Activated naive CD4-positive, alpha-beta T cell treated with anti-CD3 and anti-CD28 coated beads, Interleukin-2, amount 10 ng/mL, durations not matched to agents 7 days and 5 days (primary cell): Measurements from ENCODE around the gene LCMT1.
"Not testable (repeated sequence)": the region's sequence is repeated elsewhere in the genome, so short reads cannot be mapped to it uniquely, and the experiment has no call there.

Experiments used
- CTCF ChIA-PET: fragments of 350-600 bp; sonication (Branson Sonifier 250); formaldehyde crosslinking; loops from one replicate; lab custom pipeline; 2021; ENCODE audit warnings: antibody characterized with exemption; lab: Charles Lee
- DNase-seq: peaks from one replicate; pipeline ENCODE4 v3.0.0-alpha.2; 2020
- H3K27ac Mint-ChIP-seq: one replicate; pipeline ENCODE4 v1.8.0; 2021; ENCODE audit warnings: mild to moderate bottlenecking, moderate library complexity, mixed read lengths
- H3K27me3 Mint-ChIP-seq: one replicate; pipeline ENCODE4 v1.8.0; 2021; ENCODE audit warnings: mild to moderate bottlenecking, mixed read lengths
- H3K36me3 Mint-ChIP-seq: one replicate; pipeline ENCODE4 v1.8.0; 2021; ENCODE audit warnings: mixed read lengths
- H3K4me1 Mint-ChIP-seq: one replicate; pipeline ENCODE4 v1.8.0; 2021; ENCODE audit warnings: mixed read lengths
- H3K4me3 Mint-ChIP-seq: one replicate; pipeline ENCODE4 v1.8.0; 2021; ENCODE audit warnings: mild to moderate bottlenecking, moderate library complexity, mixed read lengths
- H3K9me3 Mint-ChIP-seq: one replicate; pipeline ENCODE4 v1.8.0; 2021; ENCODE audit warnings: mixed read lengths

Gene LCMT1

DNA sequence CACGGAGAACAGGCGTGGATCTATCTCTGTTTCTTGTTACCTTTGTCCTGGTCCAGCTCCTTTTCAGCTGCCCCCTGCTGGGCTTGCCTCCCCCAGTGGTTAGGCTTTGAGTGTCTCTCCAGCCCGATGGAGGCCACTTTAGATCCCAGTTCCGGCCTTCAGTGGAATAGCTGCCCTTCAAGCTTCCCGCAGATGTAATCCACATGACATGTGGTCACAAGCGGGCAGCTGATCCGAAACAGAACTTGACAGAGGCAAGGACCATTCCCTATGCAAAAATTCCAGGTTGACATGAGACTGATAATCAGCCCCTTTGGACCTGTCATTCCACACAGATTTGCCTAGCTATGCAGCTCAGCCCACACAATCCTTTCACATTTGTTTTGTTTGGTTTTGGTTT, 64.6 kb downstream of the LCMT1 start:
- peaks cover 10% of the 10 kb centered on the region for H3K36me3 Mint-ChIP-seq

DNA sequence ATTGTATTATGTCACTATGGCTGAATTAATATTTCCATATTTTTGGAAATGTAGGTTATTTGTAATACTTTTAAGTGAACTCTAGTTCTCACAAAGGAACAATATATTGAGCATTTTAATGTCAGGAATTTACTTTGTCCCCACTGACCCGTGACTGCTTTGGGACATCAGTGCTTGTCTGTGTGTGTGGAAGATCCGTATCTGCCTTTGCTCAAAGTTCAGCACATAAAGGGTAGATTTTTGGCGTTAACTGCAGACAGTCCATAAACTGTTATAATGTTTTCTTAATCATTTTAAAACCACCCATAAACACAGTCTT, 65.9 kb downstream of the LCMT1 start:
- Mint-ChIP-seq H3K36me3 (peaks cover 10% of the 10 kb centered on the region), H3K9me3 (no peaks in the 10 kb centered on the region), H3K27me3 (no peaks in the 10 kb centered on the region), H3K4me3 (no peak overlapping the region), H3K27ac (no peak overlapping the region), H3K4me1 (peaks cover 3% of the 10 kb centered on the region)
- CTCF ChIA-PET: no interaction called here
- DNase-seq: no peak

More for the DNA sequence above, 64.6 kb downstream of the LCMT1 start:
- DNase-seq: no peak
- Mint-ChIP-seq H3K4me1 (no peaks in the 10 kb centered on the region), H3K27ac (no peak overlapping the region), H3K4me3 (no peak overlapping the region), H3K9me3 (no peaks in the 10 kb centered on the region), H3K27me3 (no peaks in the 10 kb centered on the region)
- CTCF ChIA-PET: no interaction called here

DNA sequence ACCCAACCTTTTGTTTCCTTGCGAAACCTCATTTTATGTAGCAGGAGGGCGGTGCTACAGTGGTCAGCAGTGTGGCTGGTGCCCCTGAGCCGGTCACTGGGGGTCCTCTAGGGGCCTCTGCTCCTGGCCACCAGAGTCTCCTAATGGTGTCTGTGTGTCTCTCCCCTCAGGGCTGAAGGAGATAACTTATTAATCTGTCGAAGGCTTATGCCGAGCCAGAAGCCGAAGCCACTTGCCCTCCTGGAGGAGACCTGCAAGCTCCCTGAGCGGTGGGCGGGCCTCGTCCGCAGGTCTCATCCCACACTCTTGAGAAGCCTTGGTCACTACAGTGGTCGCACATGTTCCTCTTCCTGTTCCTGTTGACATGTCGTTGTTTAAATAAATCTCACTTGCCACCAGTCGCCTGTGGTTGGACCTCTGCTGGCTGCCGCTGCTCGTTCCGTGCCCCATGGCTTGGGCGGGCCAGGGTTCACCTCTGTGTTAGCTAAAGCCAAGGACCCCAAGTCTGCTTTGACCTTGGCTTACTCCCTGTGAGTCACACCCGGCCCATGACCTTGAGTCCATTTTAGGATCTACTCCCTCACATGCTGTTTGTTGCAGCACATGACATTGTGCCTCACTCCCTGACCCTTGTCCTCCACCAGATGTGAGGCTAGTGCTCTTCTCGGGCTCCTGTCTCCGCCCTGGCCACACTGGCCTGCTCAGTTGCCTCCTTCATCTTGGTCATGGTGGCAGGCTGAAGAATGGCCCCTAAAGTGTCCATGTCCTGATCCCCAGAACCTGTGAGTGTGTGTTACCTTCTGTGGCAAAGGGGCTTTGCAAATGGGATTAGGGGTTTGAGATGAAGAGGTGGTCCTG, 66.5 kb downstream of the LCMT1 start:
- Mint-ChIP-seq H3K9me3 (no peaks in the 10 kb centered on the region), H3K27me3 (no peaks in the 10 kb centered on the region), H3K4me3 (no peak overlapping the region), H3K4me1 (peaks cover 3% of the 10 kb centered on the region), H3K27ac (peak overlapping the region; percentile 58), H3K36me3 (peaks cover 10% of the 10 kb centered on the region)
- CTCF ChIA-PET: no interaction called here
- no peak for DNase-seq

DNA sequence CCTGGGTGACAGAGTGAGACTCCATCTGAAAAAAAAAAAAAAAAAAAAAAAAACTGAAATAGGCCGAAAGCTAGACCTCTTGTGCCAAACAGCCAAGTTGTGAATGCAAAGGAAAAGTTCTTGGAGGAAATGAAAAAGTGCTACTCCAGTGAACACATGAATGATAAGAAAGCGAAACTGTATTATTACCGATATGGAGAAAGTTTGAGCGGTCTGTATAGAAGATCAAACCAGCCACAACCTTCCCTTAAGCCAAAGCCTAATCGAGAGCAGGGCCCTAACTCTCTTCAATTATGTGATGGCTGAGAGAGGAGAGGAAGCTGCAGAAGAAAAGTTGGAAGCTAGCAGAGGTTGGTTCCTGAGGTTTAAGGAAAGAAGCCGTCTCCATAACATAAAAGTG, 69.7 kb downstream of the LCMT1 start:
- DNase-seq, H3K27me3 Mint-ChIP-seq, H3K4me3 Mint-ChIP-seq, H3K4me1 Mint-ChIP-seq, H3K36me3 Mint-ChIP-seq, H3K9me3 Mint-ChIP-seq, CTCF ChIA-PET: not testable (repeated sequence)
- peak overlapping the region; percentile 22 for H3K27ac Mint-ChIP-seq

DNA sequence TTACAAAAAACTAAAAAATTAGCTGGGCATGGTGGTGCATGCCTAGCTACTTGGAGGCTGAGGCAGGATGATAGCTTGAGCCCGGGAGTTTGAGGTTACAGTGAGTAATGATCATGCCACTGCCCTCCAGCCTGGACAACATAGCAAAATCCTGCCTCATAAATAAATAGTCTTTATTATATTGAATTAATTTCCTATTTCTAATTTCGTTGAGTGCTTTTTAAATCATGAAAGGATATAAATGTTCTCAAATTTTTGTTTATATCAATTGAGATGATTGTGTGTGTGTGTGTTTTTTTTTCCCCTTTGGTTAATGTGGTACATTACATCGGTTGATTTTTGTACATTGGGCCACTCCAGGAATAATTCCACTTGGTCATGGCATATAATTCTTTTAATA, 73.2 kb downstream of the LCMT1 start:
- Mint-ChIP-seq H3K27me3 (no peaks in the 10 kb centered on the region), H3K36me3 (no peaks in the 10 kb centered on the region), H3K4me3 (no peak overlapping the region), H3K9me3 (no peaks in the 10 kb centered on the region), H3K27ac (no peak overlapping the region), H3K4me1 (peaks cover 3% of the 10 kb centered on the region)
- no peak for DNase-seq
- CTCF ChIA-PET: no interaction called here

DNA sequence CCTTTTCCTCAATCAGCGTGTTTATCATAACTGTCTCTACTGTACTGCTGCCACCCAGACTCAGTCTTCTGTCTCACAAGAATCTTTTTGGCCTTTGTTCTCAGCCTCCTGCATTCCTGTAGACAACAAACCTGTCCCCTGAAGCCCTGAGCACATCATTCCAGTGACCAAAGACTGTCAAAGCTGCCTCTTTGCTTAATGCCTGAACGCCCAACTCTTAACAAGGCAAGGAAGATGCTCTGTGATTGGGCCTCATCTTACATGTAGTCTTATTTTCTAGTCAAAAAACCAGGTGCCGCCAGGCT, 75.9 kb downstream of the LCMT1 start:
- no peaks in the 10 kb centered on the region for H3K4me1 Mint-ChIP-seq
- H3K36me3 Mint-ChIP-seq: no peaks in the 10 kb centered on the region
- no peaks in the 10 kb centered on the region for H3K9me3 Mint-ChIP-seq
- H3K27me3 Mint-ChIP-seq: no peaks in the 10 kb centered on the region
- CTCF ChIA-PET: no interaction called here
- DNase-seq: no peak
- no peak overlapping the region for H3K27ac Mint-ChIP-seq
- no peak overlapping the region for H3K4me3 Mint-ChIP-seq

DNA sequence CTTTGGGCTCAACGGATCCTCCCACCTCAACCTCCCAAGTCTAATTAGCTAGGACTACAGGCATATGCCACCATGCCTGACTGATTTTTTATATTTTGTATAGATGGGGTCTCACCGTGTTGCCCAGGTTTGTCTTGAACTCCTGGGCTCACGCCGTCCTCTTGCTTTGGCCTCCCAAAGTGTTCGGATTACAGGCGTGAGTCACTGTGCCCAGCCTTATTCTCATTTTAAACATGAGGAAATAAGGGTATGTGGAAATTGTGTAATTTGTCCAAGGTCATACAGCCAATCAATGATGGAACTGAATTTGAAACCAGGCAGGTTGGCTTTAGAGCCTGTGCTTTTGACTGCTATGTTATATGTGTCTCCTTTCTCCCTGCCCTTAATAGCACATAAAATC, 77.8 kb downstream of the LCMT1 start:
- H3K4me3 Mint-ChIP-seq: no peak overlapping the region
- H3K27me3 Mint-ChIP-seq: no peaks in the 10 kb centered on the region
- no peak overlapping the region for H3K27ac Mint-ChIP-seq
- CTCF ChIA-PET: no interaction called here
- H3K36me3 Mint-ChIP-seq: no peaks in the 10 kb centered on the region
- H3K9me3 Mint-ChIP-seq: no peaks in the 10 kb centered on the region
- H3K4me1 Mint-ChIP-seq: no peaks in the 10 kb centered on the region
- no peak for DNase-seq

DNA sequence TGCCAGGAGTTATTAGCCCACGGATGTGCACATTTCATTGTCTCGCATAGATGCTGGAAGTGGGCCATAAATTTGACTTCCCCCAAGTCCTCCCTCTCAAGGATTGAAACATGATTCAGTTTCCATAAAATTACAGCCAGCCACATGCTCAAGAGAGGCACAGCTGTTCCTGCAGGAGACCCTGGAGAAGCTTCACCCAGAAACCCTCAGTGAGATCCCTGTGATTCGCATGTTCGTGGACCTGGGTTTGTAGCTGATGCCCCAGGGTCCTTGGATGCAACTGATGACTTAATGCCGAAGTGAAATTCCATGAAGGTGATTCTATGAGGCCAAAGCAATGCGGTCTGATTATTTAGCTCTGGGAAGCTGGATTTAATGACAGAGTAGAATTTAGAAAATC, 80.6 kb downstream of the LCMT1 start:
- Mint-ChIP-seq H3K9me3 (no peaks in the 10 kb centered on the region), H3K4me1 (no peaks in the 10 kb centered on the region), H3K27ac (no peak overlapping the region), H3K4me3 (no peak overlapping the region), H3K36me3 (no peaks in the 10 kb centered on the region), H3K27me3 (no peaks in the 10 kb centered on the region)
- CTCF ChIA-PET: no interaction called here
- no peak for DNase-seq

DNA sequence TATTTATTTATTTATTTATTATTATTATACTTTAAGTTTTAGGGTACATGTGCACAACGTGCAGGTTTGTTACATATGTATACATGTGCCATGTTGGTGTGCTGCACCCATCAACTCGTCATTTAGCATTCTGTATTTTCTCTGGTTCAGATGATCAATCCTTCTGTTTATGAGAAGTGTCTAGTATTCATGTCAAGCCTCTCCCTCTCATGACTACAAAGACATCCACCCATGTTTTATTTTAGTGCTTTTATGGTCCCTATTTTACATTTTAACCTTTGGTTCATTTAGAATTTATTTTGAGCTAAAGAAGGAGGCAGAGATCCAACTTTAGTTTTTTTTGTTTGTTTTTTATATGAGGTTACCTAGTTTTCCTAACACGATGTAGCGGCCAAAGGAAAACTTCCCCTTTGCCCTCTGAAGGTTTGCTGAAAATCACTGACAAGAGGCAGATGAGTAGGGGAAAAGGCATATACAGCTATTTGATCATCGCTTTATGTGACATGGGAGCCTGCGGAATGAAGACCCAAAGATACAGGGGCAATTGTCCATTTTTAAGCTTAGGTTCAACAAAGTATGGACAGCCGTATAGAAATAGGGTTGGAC, 82.8 kb downstream of the LCMT1 start:
- Mint-ChIP-seq H3K27me3 (no peaks in the 10 kb centered on the region), H3K9me3 (no peaks in the 10 kb centered on the region)

DNA sequence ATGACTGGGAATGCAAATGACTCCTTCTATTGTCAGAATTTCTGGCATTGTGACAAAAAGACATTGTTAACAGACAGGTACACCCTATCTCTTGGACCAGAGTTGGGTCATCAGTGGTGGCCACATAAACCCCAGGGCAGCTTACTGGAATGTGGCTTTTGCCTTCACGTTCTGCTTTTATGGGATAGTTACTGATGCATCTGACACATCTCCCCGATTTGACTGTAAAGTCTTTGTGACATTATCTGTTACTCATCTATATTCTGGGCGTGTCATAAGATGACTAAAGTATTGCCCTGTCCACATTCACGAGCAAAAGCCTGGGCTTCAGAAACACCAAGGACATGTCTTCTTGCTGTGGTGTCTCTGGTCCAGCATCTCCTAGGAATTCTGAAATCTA, 86.5 kb downstream of the LCMT1 start:
- no peak for DNase-seq
- no peaks in the 10 kb centered on the region for H3K4me1 Mint-ChIP-seq
- no peak overlapping the region for H3K27ac Mint-ChIP-seq
- no peaks in the 10 kb centered on the region for H3K9me3 Mint-ChIP-seq
- H3K4me3 Mint-ChIP-seq: no peak overlapping the region
- no peaks in the 10 kb centered on the region for H3K36me3 Mint-ChIP-seq
- no peaks in the 10 kb centered on the region for H3K27me3 Mint-ChIP-seq
- CTCF ChIA-PET: interaction anchor here (1.4 kb wide), 1 partner anchor 27 kb away, joined by 5 read pairs; no protein-coding TSS in a partner anchor

More for the DNA sequence above, 82.8 kb downstream of the LCMT1 start:
- Mint-ChIP-seq H3K27ac (no peak overlapping the region), H3K4me1 (no peaks in the 10 kb centered on the region), H3K36me3 (no peaks in the 10 kb centered on the region), H3K4me3 (no peak overlapping the region)
- CTCF ChIA-PET: no interaction called here
- no peak for DNase-seq

DNA sequence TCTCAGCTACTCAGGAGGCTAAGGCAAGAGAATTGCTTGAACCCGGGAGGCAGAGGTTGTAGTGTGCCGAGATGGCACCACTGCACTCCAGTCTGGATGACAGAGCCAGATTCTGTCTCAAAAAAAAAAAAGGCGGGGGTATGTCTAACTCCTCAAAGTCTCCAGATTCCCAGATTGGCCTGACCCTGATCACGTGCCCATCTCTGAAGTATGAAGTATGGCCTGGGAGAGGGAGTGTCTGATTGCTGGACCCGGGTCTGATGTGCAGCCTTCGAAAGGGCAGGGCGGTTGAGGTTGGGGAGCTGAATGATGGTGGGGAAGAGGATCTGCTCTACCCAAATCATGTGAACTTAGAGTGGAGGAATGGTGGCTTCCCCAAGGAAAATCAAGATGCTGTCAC, 87.9 kb downstream of the LCMT1 start:
- Mint-ChIP-seq H3K36me3 (no peaks in the 10 kb centered on the region), H3K27ac (no peak overlapping the region), H3K9me3 (no peaks in the 10 kb centered on the region), H3K27me3 (no peaks in the 10 kb centered on the region), H3K4me3 (no peak overlapping the region), H3K4me1 (no peaks in the 10 kb centered on the region)
- DNase-seq: no peak
- CTCF ChIA-PET: no interaction called here

DNA sequence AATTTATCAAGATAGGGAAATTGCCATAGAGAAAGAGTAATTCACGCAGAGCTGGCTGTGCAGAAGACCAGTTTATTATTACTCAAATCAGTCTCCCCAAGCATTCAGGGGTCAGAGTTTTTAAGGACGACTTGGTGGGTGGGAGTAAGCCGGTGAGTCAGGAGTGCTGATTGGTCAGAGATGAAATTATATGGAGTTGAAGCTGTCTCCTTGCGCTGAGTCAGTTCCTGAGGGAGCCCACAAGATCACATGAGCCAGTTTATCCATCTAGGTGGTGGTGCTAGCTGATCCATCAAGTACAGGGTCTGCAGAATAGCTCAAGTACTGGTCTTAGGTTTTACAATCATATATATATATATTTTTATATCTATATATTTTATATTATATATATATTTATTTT, 99.2 kb downstream of the LCMT1 start:
- no peaks in the 10 kb centered on the region for H3K36me3 Mint-ChIP-seq
- H3K4me1 Mint-ChIP-seq: no peaks in the 10 kb centered on the region
- no peaks in the 10 kb centered on the region for H3K9me3 Mint-ChIP-seq
- CTCF ChIA-PET: interaction anchor here (1.6 kb wide), 1 partner anchor 13 kb away, joined by 3 read pairs; no protein-coding TSS in a partner anchor
- no peak overlapping the region for H3K4me3 Mint-ChIP-seq
- no peak for DNase-seq
- H3K27me3 Mint-ChIP-seq: peaks cover 5% of the 10 kb centered on the region
- no peak overlapping the region for H3K27ac Mint-ChIP-seq

DNA sequence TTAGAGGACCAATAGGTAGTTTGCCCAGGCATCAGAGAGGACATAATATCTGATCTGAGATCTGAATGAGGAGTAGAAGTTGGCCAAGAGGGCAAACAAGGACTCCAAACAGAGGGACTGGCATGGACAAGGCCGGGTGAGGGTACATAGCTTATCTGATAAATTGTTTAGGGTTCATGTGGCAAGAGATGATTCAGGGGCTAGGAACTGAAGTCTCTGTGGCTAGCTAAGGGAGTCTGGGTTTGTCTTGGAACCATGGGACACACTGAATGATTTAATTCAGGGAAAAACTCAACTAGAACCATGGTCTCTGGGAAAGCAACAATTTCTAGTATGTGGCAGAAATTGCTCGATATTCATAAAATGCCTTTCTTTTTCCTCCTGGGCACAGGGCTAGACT, 101.1 kb downstream of the LCMT1 start:
- no peak for DNase-seq
- Mint-ChIP-seq H3K27ac (no peak overlapping the region), H3K27me3 (peaks cover 21% of the 10 kb centered on the region), H3K4me1 (no peaks in the 10 kb centered on the region), H3K9me3 (no peaks in the 10 kb centered on the region), H3K36me3 (no peaks in the 10 kb centered on the region), H3K4me3 (no peak overlapping the region)
- CTCF ChIA-PET: no interaction called here

DNA sequence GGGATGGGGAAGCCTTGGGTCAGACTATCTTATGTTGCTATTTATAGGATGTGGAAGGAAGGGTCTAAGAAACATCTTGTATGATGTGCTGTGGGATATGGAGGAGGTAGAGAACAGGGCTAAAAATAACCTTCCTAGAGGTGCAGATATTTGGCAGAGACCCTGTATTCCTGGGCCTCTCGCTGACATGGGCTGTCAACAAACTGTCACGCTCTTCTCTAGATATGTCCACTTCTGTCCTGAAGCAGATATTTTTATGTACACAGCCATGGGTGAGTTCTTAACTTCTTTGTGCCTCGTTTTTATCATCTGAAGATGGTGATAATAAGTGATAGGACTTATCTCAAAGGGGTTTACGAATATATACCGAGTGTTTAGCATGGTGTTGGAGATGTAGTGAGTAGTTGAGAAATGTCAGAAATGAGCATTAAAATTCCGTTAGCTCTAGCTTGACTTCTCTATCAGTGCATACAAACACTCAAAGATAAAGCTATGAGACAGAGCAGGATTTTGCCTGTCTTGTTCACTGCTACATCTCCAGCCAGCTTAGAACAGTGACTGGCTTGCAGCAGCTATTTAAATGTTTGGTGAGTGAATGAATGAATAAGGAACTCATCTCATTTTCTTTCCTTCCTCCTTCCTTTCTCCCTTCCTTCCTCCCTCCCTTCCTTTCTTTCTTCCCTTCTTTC, 102.3 kb downstream of the LCMT1 start:
- CTCF ChIA-PET: no interaction called here
- no peak for DNase-seq
- H3K4me3 Mint-ChIP-seq: no peak overlapping the region
- H3K9me3 Mint-ChIP-seq: no peaks in the 10 kb centered on the region
- H3K27ac Mint-ChIP-seq: no peak overlapping the region
- no peaks in the 10 kb centered on the region for H3K36me3 Mint-ChIP-seq
- H3K4me1 Mint-ChIP-seq: no peaks in the 10 kb centered on the region
- peaks cover 21% of the 10 kb centered on the region for H3K27me3 Mint-ChIP-seq

DNA sequence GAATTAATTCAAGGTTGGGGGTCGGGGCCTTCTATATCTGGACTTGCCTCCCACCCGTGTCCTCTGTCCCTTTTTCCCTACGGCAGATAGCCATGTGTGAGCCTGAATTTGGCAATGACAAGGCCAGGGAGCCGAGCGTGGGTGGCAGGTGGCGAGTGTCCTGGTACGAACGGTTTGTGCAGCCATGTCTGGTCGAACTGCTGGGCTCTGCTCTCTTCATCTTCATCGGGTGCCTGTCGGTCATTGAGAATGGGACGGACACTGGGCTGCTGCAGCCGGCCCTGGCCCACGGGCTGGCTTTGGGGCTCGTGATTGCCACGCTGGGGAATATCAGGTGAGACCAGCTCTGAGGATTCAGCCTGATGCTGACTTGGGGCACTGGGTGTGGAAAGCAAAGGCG, 105.6 kb downstream of the LCMT1 start:
- Mint-ChIP-seq H3K4me3 (no peak overlapping the region), H3K36me3 (no peaks in the 10 kb centered on the region), H3K9me3 (no peaks in the 10 kb centered on the region), H3K27me3 (peaks cover 17% of the 10 kb centered on the region), H3K27ac (no peak overlapping the region), H3K4me1 (no peaks in the 10 kb centered on the region)
- no peak for DNase-seq
- CTCF ChIA-PET: interaction anchor here (2.1 kb wide), 1 partner anchor 9 kb away, joined by 7 read pairs; no protein-coding TSS in a partner anchor
